LNCaP clone FGC (cell line): Measurements from ENCODE around the gene LTBP2.

Experiments
- DNase-seq: peaks from one replicate; pipeline ENCODE4 v3.0.0-alpha.2; 2011; ENCODE audit warnings: low read depth
- H3K4me3 ChIP-seq: 2 replicates; pipeline ENCODE4 v1.5.1; 2011; ENCODE audit warnings: mild to moderate bottlenecking, low read depth, low read length, control low read depth
- TF ChIP-seq, protein P1 (sequence below): IDR thresholded peaks from 2 replicates; pipeline ENCODE4 v1.5.1; 2012; ENCODE audit warnings: mild to moderate bottlenecking; ENCODE audit not compliant: control insufficient read depth, insufficient read depth; ENCODE audit errors: extremely low read depth

The LTBP2 gene

GRCh38 chr14:74577948-74578275 is 34.1 kb downstream of the LTBP2 start:
- no peak for DNase-seq
- no peak overlapping the region for H3K4me3 ChIP-seq
- TF ChIP-seq, protein P1, sequence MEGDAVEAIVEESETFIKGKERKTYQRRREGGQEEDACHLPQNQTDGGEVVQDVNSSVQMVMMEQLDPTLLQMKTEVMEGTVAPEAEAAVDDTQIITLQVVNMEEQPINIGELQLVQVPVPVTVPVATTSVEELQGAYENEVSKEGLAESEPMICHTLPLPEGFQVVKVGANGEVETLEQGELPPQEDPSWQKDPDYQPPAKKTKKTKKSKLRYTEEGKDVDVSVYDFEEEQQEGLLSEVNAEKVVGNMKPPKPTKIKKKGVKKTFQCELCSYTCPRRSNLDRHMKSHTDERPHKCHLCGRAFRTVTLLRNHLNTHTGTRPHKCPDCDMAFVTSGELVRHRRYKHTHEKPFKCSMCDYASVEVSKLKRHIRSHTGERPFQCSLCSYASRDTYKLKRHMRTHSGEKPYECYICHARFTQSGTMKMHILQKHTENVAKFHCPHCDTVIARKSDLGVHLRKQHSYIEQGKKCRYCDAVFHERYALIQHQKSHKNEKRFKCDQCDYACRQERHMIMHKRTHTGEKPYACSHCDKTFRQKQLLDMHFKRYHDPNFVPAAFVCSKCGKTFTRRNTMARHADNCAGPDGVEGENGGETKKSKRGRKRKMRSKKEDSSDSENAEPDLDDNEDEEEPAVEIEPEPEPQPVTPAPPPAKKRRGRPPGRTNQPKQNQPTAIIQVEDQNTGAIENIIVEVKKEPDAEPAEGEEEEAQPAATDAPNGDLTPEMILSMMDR = no peak

GRCh38 chr14:74577247-74577947 is 34.6 kb downstream of the LTBP2 start:
- DNase-seq = no peak
- H3K4me3 ChIP-seq = no peak overlapping the region
- TF ChIP-seq, protein P1 = no peak

GRCh38 chr14:74575936-74576335 is 36.1 kb downstream of the LTBP2 start:
- DNase-seq = no peak
- TF ChIP-seq, protein P1 = no peak
- H3K4me3 ChIP-seq = no peak overlapping the region

GRCh38 chr14:74575507-74575906 is 36.5 kb downstream of the LTBP2 start:
- TF ChIP-seq, protein P1 = no peak
- no peak for DNase-seq
- no peak overlapping the region for H3K4me3 ChIP-seq

- TF ChIP-seq, protein P1 = no peak
- no peak for DNase-seq
- H3K4me3 ChIP-seq = no peak overlapping the region
Observed at GRCh38 chr14:74574706-74575105, 37.3 kb downstream of the LTBP2 start.

GRCh38 chr14:74574090-74574433 is 38.0 kb downstream of the LTBP2 start:
- TF ChIP-seq, protein P1 = no peak
- no peak overlapping the region for H3K4me3 ChIP-seq
- no peak for DNase-seq

GRCh38 chr14:74573421-74574089 is 38.5 kb downstream of the LTBP2 start:
- DNase-seq = no peak
- H3K4me3 ChIP-seq = no peak overlapping the region
- TF ChIP-seq, protein P1 = no peak
